H9 (cell line): ENCODE data around the gene APBB2. TPM values are rescaled to one million over a fixed set of nuclear protein-coding genes. Genes with fewer than 3 reads are reported as not detected.
A peak's percentile ranks its signal among the peaks of the same experiment; 100 is the strongest.

Source experiments
- DNase-seq: peaks from one replicate; pipeline ENCODE4 v3.0.0-alpha.2; 2017
- H2AFZ ChIP-seq: one replicate; pipeline ENCODE4 v1.6.1; 2013; ENCODE audit warnings: mild to moderate bottlenecking, low read length, control low read depth, moderate library complexity
- H2AK5ac ChIP-seq: 2 replicates; pipeline ENCODE4 v1.6.1; 2013; ENCODE audit warnings: low read length, control low read depth, mixed read lengths; ENCODE audit not compliant: insufficient read length
- H2BK120ac ChIP-seq: one replicate; pipeline ENCODE4 v1.6.1; 2013; ENCODE audit warnings: low read depth, mild to moderate bottlenecking, low read length, control low read depth, inconsistent platforms; ENCODE audit not compliant: poor library complexity, severe bottlenecking
- H2BK12ac ChIP-seq: 2 replicates; pipeline ENCODE4 v1.6.1; 2013; ENCODE audit warnings: low read length, control low read depth, mixed read lengths, low read depth; ENCODE audit not compliant: insufficient read length
- H2BK15ac ChIP-seq: 2 replicates; pipeline ENCODE4 v1.6.1; 2013; ENCODE audit warnings: low read depth, low read length, control low read depth
- H2BK20ac ChIP-seq: one replicate; pipeline ENCODE4 v1.6.1; 2013; ENCODE audit warnings: low read depth, mild to moderate bottlenecking, low read length, control low read depth, inconsistent platforms; ENCODE audit not compliant: poor library complexity, severe bottlenecking
- H2BK5ac ChIP-seq: 2 replicates; pipeline ENCODE4 v1.6.1; 2013; ENCODE audit warnings: low read length, control low read depth, mixed read lengths; ENCODE audit not compliant: insufficient read length
- H3K14ac ChIP-seq: 2 replicates; pipeline ENCODE4 v1.6.1; 2013; ENCODE audit warnings: low read length, control low read depth; ENCODE audit not compliant: insufficient read depth
- H3K18ac ChIP-seq: 2 replicates; pipeline ENCODE4 v1.6.1; 2013; ENCODE audit warnings: low read depth, mild to moderate bottlenecking, mixed read lengths, low read length, control low read depth; ENCODE audit not compliant: insufficient read length
- H3K23ac ChIP-seq: 2 replicates; pipeline ENCODE4 v1.6.1; 2013; ENCODE audit warnings: low read length, control low read depth, mixed read lengths, low read depth; ENCODE audit not compliant: insufficient read length
- H3K23me2 ChIP-seq: 2 replicates; pipeline ENCODE4 v1.6.1; 2013; ENCODE audit warnings: low read depth, mild to moderate bottlenecking, mixed read lengths, low read length, control low read depth; ENCODE audit not compliant: insufficient read length, poor library complexity, severe bottlenecking
- H3K27ac ChIP-seq: 2 replicates; pipeline ENCODE4 v1.5.1; 2013; ENCODE audit warnings: low read length, control low read depth, mixed read lengths, low read depth; ENCODE audit not compliant: insufficient read length
- H3K27me3 ChIP-seq: 2 replicates; pipeline ENCODE4 v1.6.1; 2013; ENCODE audit warnings: low read length, control low read depth, inconsistent platforms; ENCODE audit not compliant: insufficient read depth
- H3K4ac ChIP-seq: 2 replicates; pipeline ENCODE4 v1.6.1; 2013; ENCODE audit warnings: low read depth, mild to moderate bottlenecking, control low read depth, inconsistent platforms, low read length, moderate library complexity
- H3K4me1 ChIP-seq: 2 replicates; pipeline ENCODE4 v1.6.1; 2013; ENCODE audit warnings: low read length, control low read depth, inconsistent platforms; ENCODE audit not compliant: insufficient read depth
- H3K4me2 ChIP-seq: 2 replicates; pipeline ENCODE4 v1.6.1; 2013; ENCODE audit warnings: low read length, control low read depth, mixed read lengths; ENCODE audit not compliant: insufficient read length, insufficient read depth
- H3K56ac ChIP-seq: 2 replicates; pipeline ENCODE4 v1.6.1; 2013; ENCODE audit warnings: low read depth, mild to moderate bottlenecking, mixed read lengths, low read length, control low read depth; ENCODE audit not compliant: insufficient read length
- H3K79me1 ChIP-seq: 2 replicates; pipeline ENCODE4 v1.6.1; 2013; ENCODE audit warnings: low read depth, mild to moderate bottlenecking, moderate library complexity, low read length, control low read depth, inconsistent platforms; ENCODE audit not compliant: insufficient read depth, poor library complexity, severe bottlenecking
- H3K79me2 ChIP-seq: 2 replicates; pipeline ENCODE4 v1.6.1; 2013; ENCODE audit warnings: low read length, control low read depth, inconsistent platforms; ENCODE audit not compliant: insufficient read depth
- H3K9ac ChIP-seq: 2 replicates; pipeline ENCODE4 v1.6.1; 2013; ENCODE audit warnings: low read length, control low read depth, mixed read lengths; ENCODE audit not compliant: insufficient read length; ENCODE audit errors: extremely low read depth
- H3K9me3 ChIP-seq: one replicate; pipeline ENCODE4 v1.6.1; 2013; ENCODE audit warnings: low read depth, low read length, inconsistent platforms; ENCODE audit not compliant: control insufficient read depth
- H3T11ph ChIP-seq: one replicate; pipeline ENCODE4 v1.6.1; 2013; ENCODE audit warnings: mild to moderate bottlenecking, low read length, control low read depth, inconsistent platforms
- H4K20me1 ChIP-seq: one replicate; pipeline ENCODE4 v1.6.1; 2013; ENCODE audit not compliant: control insufficient read depth, insufficient read length, insufficient read depth
- H4K5ac ChIP-seq: 2 replicates; pipeline ENCODE4 v1.6.1; 2013; ENCODE audit warnings: low read depth, mild to moderate bottlenecking, mixed read lengths, low read length, control low read depth; ENCODE audit not compliant: insufficient read length
- H4K8ac ChIP-seq: replicated peaks from 2 replicates; pipeline ENCODE4 v1.6.1; 2013; ENCODE audit warnings: low read length, control low read depth, mixed read lengths, low read depth; ENCODE audit not compliant: insufficient read length
- H4K91ac ChIP-seq: 2 replicates; pipeline ENCODE4 v1.6.1; 2013; ENCODE audit warnings: low read depth, mild to moderate bottlenecking, moderate library complexity, mixed read lengths, low read length, control low read depth; ENCODE audit not compliant: insufficient read length
- H3K27ac Mint-ChIP-seq, 3 experiments: 2 replicates in 2 of 3; 3 replicates in 1 of 3; pipeline ENCODE4 v1.8.0; 2020 to 2021; ENCODE audit warnings: mixed read lengths in 3 of 3, mild to moderate bottlenecking in 1 of 3, moderate library complexity in 1 of 3
- H3K27me3 Mint-ChIP-seq: 2 replicates; pipeline ENCODE4 v1.8.0; 2021; ENCODE audit warnings: low read depth, mild to moderate bottlenecking, moderate library complexity, mixed read lengths
- H3K36me3 Mint-ChIP-seq, 3 experiments: 2 replicates in 2 of 3; 3 replicates in 1 of 3; pipeline ENCODE4 v1.8.0; 2020 to 2021; ENCODE audit warnings: low read depth in 3 of 3, mixed read lengths in 3 of 3; ENCODE audit not compliant: insufficient read depth in 1 of 3
- H3K4me1 Mint-ChIP-seq, 2 experiments: 2 replicates each; pipeline ENCODE4 v1.8.0; 2020; ENCODE audit warnings: mixed read lengths in 2 of 2
- H3K4me3 Mint-ChIP-seq, 2 experiments: 2 replicates in 1 of 2; 3 replicates in 1 of 2; pipeline ENCODE4 v1.8.0; 2020 to 2021; ENCODE audit warnings: mild to moderate bottlenecking in 2 of 2, mixed read lengths in 2 of 2, moderate library complexity in 1 of 2
- H3K9me3 Mint-ChIP-seq, 2 experiments: 2 replicates in 1 of 2; 3 replicates in 1 of 2; pipeline ENCODE4 v1.8.0; 2020; ENCODE audit warnings: mild to moderate bottlenecking in 2 of 2, mixed read lengths in 2 of 2, moderate library complexity in 1 of 2
- WGBS: extraction: QIAGEN DNeasy Blood & Tissue Kit; methylation state at CpG from one replicate; pipeline ENCODE4 v1.1.7; 2013; ENCODE audit warnings: missing lambda C conversion rate, low lambda C conversion rate, mixed read lengths; ENCODE audit not compliant: insufficient read length; ENCODE audit errors: extremely low coverage; 5-methylcytosine and 5-hydroxymethylcytosine counted together
- total RNA-seq: library from RNA; stranded (reverse); gene quantifications from 2 replicates; pipeline ENCODE4 v1.2.1, GENCODE V29; 2021
- TF ChIP-seq, protein P1 (sequence below): fragments of 200-600 bp; sonication (generic); conservative IDR thresholded peaks from 3 replicates; pipeline ENCODE4 v1.8.0; 2021; ENCODE audit warnings: antibody characterized with exemption, mild to moderate bottlenecking

The APBB2 gene
- total RNA-seq, 1 experiment from 2014 or later, result 39.6 TPM

- Histone ChIP-seq H4K8ac (no peak overlapping the region), H2BK20ac (no peak overlapping the region), H2BK15ac (no peak overlapping the region), H3K4me2 (no peak overlapping the region), H2BK5ac (no peak overlapping the region), H2AFZ (no peak overlapping the region), H3K9ac (no peak overlapping the region), H3K56ac (no peak overlapping the region), H3K79me1 (no peaks in the 10 kb centered on the region), H3K79me2 (no peaks in the 10 kb centered on the region), H3K14ac (no peak overlapping the region), H3K23me2 (peaks cover 3% of the 10 kb centered on the region), H3K18ac (no peak overlapping the region), H2BK12ac (peak overlapping the region; percentile 93), H4K5ac (no peak overlapping the region), H3K27me3 (no peaks in the 10 kb centered on the region), H3T11ph (no peak overlapping the region), H3K9me3 (no peaks in the 10 kb centered on the region), H3K23ac (no peak overlapping the region), H3K27ac (no peak overlapping the region), H4K20me1 (no peaks in the 10 kb centered on the region), H3K4ac (no peak overlapping the region), H4K91ac (no peak overlapping the region), H2AK5ac (no peak overlapping the region), H2BK120ac (no peak overlapping the region), H3K4me1 (peaks cover 8% of the 10 kb centered on the region; the same call in 1 of the 2 replicates)
- H3K36me3 Mint-ChIP-seq, result no peaks in the 10 kb centered on the region; a peak in 1 of 7 replicates
- peak overlapping the region in 2 of 3 experiments; percentile 10 to 79; a peak in 3 of 7 replicates for H3K27ac Mint-ChIP-seq
- no peak overlapping the region for H3K4me3 Mint-ChIP-seq
- WGBS, result 100% methylated on average over 1 of the region's 2 CpGs
- peaks cover 41 to 49% of the 10 kb centered on the region in 2 experiments for H3K4me1 Mint-ChIP-seq
- H3K9me3 Mint-ChIP-seq, result no peaks in the 10 kb centered on the region
- H3K27me3 Mint-ChIP-seq, result no peaks in the 10 kb centered on the region
- no peak for DNase-seq
- TF ChIP-seq, protein P1, sequence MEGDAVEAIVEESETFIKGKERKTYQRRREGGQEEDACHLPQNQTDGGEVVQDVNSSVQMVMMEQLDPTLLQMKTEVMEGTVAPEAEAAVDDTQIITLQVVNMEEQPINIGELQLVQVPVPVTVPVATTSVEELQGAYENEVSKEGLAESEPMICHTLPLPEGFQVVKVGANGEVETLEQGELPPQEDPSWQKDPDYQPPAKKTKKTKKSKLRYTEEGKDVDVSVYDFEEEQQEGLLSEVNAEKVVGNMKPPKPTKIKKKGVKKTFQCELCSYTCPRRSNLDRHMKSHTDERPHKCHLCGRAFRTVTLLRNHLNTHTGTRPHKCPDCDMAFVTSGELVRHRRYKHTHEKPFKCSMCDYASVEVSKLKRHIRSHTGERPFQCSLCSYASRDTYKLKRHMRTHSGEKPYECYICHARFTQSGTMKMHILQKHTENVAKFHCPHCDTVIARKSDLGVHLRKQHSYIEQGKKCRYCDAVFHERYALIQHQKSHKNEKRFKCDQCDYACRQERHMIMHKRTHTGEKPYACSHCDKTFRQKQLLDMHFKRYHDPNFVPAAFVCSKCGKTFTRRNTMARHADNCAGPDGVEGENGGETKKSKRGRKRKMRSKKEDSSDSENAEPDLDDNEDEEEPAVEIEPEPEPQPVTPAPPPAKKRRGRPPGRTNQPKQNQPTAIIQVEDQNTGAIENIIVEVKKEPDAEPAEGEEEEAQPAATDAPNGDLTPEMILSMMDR, result no peak
Observed at GRCh38 chr4:41132055-41132683, 82.2 kb downstream of the APBB2 start.
